Measurements from ENCODE around the gene CLTCL1. TPM values are rescaled to one million over a fixed set of nuclear protein-coding genes. Genes with fewer than 3 reads are reported as not detected.

CLTCL1 gene
- total and polyA plus RNA-seq, 2 experiments from 2014 or later: 6.6 to 15.1 TPM

DNA sequence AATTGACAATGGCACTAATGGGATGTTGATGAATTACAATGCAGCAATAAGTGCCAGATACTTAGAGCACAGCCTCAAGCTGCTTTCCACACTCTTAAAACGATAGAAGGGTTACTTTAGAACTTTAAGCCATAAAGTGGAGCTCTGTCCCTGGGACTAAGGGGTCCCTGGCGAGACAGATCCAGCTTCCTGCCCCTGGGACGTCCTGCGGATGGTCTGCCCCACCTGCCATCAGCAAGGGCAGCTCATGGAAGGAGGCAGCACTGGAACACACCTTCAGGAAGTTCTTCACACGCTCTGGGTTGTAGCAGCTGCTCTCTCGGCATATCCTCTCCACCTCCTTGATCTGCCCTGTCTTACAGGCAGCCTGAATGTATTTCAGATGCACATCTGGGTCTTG is 67.9 kb downstream of the CLTCL1 start (continued):
- TF ChIP-seq, protein P1, sequence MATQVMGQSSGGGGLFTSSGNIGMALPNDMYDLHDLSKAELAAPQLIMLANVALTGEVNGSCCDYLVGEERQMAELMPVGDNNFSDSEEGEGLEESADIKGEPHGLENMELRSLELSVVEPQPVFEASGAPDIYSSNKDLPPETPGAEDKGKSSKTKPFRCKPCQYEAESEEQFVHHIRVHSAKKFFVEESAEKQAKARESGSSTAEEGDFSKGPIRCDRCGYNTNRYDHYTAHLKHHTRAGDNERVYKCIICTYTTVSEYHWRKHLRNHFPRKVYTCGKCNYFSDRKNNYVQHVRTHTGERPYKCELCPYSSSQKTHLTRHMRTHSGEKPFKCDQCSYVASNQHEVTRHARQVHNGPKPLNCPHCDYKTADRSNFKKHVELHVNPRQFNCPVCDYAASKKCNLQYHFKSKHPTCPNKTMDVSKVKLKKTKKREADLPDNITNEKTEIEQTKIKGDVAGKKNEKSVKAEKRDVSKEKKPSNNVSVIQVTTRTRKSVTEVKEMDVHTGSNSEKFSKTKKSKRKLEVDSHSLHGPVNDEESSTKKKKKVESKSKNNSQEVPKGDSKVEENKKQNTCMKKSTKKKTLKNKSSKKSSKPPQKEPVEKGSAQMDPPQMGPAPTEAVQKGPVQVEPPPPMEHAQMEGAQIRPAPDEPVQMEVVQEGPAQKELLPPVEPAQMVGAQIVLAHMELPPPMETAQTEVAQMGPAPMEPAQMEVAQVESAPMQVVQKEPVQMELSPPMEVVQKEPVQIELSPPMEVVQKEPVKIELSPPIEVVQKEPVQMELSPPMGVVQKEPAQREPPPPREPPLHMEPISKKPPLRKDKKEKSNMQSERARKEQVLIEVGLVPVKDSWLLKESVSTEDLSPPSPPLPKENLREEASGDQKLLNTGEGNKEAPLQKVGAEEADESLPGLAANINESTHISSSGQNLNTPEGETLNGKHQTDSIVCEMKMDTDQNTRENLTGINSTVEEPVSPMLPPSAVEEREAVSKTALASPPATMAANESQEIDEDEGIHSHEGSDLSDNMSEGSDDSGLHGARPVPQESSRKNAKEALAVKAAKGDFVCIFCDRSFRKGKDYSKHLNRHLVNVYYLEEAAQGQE (IDR thresholded peaks at IDR 0.05; ENCODE audit: unreplicated experiment): no peak
- TF ChIP-seq, protein P2, sequence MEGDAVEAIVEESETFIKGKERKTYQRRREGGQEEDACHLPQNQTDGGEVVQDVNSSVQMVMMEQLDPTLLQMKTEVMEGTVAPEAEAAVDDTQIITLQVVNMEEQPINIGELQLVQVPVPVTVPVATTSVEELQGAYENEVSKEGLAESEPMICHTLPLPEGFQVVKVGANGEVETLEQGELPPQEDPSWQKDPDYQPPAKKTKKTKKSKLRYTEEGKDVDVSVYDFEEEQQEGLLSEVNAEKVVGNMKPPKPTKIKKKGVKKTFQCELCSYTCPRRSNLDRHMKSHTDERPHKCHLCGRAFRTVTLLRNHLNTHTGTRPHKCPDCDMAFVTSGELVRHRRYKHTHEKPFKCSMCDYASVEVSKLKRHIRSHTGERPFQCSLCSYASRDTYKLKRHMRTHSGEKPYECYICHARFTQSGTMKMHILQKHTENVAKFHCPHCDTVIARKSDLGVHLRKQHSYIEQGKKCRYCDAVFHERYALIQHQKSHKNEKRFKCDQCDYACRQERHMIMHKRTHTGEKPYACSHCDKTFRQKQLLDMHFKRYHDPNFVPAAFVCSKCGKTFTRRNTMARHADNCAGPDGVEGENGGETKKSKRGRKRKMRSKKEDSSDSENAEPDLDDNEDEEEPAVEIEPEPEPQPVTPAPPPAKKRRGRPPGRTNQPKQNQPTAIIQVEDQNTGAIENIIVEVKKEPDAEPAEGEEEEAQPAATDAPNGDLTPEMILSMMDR (conservative IDR thresholded peaks at IDR 0.05; ENCODE audit: low read depth in 2 of 2): no peak
- no peak for TF ChIP-seq POLR2AphosphoS5 (IDR thresholded peaks at IDR 0.05; ENCODE audit: low read depth)
- TF ChIP-seq, protein P3, sequence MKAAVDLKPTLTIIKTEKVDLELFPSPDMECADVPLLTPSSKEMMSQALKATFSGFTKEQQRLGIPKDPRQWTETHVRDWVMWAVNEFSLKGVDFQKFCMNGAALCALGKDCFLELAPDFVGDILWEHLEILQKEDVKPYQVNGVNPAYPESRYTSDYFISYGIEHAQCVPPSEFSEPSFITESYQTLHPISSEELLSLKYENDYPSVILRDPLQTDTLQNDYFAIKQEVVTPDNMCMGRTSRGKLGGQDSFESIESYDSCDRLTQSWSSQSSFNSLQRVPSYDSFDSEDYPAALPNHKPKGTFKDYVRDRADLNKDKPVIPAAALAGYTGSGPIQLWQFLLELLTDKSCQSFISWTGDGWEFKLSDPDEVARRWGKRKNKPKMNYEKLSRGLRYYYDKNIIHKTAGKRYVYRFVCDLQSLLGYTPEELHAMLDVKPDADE (IDR thresholded peaks at IDR 0.05): no peak
- TF ChIP-seq ZNF331 (CRISPR knock-in tag; IDR thresholded peaks at IDR 0.05; ENCODE audit: low read depth): no peak

- H3K36me3 Mint-ChIP-seq (ENCODE audit: low read depth): peaks cover 30% of the 10 kb centered on the region
- H3K4me3 Mint-ChIP-seq: no peak overlapping the region
- DNase-seq (ENCODE audit: low spot score): no peak
Measured at GRCh38 chr22:19223110-19223509, 68.4 kb downstream of the CLTCL1 start.

More at GRCh38 chr22:19223110-19223509, 68.4 kb downstream of the CLTCL1 start:
- Histone ChIP-seq H3K27me3 (ENCODE audit: insufficient read depth) (no peaks in the 10 kb centered on the region), H3K9me2 (ENCODE audit: insufficient read depth) (0 out of 2 replicates have a peak, but pooled peaks cover 3% of the 10 kb centered on the region), H3K4me2 (no peak overlapping the region), H3K79me2 (replicated peaks; ENCODE audit: insufficient read depth) (no peaks in the 10 kb centered on the region), H3K27ac (ENCODE audit: low read depth) (no peak overlapping the region), H3F3A (replicated peaks; ENCODE audit: low read depth) (no peaks in the 10 kb centered on the region), H3K4me3 (no peak overlapping the region), H2AFZ (no peak overlapping the region), H4K20me1 (replicated peaks; ENCODE audit: insufficient read depth) (0 out of 2 replicates have a peak, but pooled peaks cover 3% of the 10 kb centered on the region), H3K4me1 (ENCODE audit: insufficient read depth) (0 out of 2 replicates have a peak, but pooled peaks cover 5% of the 10 kb centered on the region), H3K36me3 (ENCODE audit: insufficient read depth) (no peaks in the 10 kb centered on the region; the same call in 1 of the 2 replicates)
- Mint-ChIP-seq H3K27ac (no peak overlapping the region), H3K27me3 (ENCODE audit: insufficient read depth, low read depth, poor library complexity) (peaks cover 4% of the 10 kb centered on the region), H3K4me1 (peaks cover 8% of the 10 kb centered on the region), H3K9me3 (no peaks in the 10 kb centered on the region; the same call in 2 of the 3 replicates)
- TF ChIP-seq CREB1 (CRISPR knock-in tag; IDR thresholded peaks at IDR 0.05; ENCODE audit: low read depth) (no peak), JUNB (IDR thresholded peaks at IDR 0.05; ENCODE audit: unreplicated experiment) (no peak), ZNF331 (CRISPR knock-in tag; IDR thresholded peaks at IDR 0.05; ENCODE audit: low read depth) (no peak), POLR2AphosphoS5 (IDR thresholded peaks at IDR 0.05; ENCODE audit: low read depth) (no peak), EZH2phosphoT487 (IDR thresholded peaks at IDR 0.05; ENCODE audit: unreplicated experiment) (no peak), EZH2 (IDR thresholded peaks at IDR 0.05; ENCODE audit: low read depth, unreplicated experiment) (no peak)
- TF ChIP-seq, protein P3 (IDR thresholded peaks at IDR 0.05): no peak
- no peak for ATAC-seq

All from GM23338 (cell line).